Cerebellar cortex (tissue), 1 donor: ENCODE measurements around the gene OR1L4.

ENCODE experiments used
- DNase-seq: peaks from one replicate; pipeline ENCODE4 v3.0.0-alpha.2; 2015; ENCODE audit warnings: low spot score

OR1L4 gene

GRCh38 chr9:122723690-122724089 lies at the start of gene OR1L4:
OR1L4 (plus strand) TSS chr9:122723990; CDS start chr9:122723990, 0 bp downstream.
- DNase-seq, result no peak

GRCh38 chr9:122684851-122685250 lies 38.9 kb upstream of the OR1L4 start:
- DNase-seq, result no peak

GRCh38 chr9:122695696-122696095 lies 28.1 kb upstream of the OR1L4 start:
- DNase-seq, result no peak

DNA sequence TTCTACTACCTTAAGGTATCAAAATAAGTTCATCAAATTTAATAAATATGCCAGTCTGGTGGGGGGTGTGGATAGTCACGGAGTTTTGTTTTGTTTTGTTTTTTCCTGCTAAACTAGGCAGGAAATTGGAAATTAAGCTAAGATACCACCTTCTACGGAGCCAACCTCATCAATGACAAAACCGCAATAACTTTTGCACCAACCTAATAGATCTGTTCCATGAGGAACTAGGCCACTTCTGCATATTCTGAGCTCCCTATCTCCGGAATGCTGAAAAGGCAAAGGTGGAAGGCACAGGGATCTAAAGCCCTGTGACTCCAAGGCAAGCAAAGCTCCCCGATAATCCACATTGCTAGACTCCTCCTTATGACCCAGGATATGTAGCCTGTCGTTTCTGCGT lies 5.8 kb upstream of the OR1L4 start:
- DNase-seq, result no peak

DNA sequence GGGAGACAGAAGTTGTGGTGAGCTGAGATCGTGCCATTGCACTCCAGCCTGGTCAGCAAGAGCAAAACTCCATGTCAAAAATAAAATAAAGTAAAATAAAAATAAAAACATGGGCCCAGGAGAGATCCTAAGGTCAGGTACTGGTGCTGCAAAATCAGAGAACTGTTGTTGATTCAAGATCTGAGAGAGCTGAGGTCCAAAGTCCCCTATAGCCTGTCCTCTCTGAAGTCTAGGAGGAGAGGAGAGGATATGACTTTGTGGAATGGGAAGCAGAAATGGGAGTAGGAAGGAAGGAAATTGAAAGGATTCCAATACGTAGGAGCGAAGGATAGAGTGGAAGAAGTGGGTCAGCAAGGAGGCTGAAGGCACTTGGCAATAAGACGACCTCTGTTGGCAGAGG lies 4.6 kb upstream of the OR1L4 start:
- DNase-seq, result no peak

DNA sequence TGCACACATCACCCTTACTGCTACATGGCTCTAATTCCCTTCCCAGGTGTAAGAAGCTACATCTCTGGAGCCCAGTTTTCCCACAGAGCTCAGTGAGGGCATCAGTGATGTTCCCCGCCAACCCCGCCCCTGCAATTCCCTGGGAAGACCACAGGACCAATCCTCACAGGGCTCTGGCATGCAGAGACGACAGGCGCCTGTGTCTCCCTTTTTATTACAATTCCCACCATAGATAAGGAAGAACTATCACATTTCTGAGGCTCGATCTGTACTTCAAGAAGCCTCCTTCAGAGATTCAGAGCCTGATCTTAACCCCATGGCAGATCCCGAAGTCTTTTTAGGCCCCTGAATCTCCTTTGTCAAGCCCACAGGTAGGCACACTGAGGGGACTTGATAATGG lies 18.2 kb downstream of the OR1L4 start, which contains the start of gene OR1L6:
TSS of gene OR1L6 (plus strand) at position 301 of the 400 bp plus-strand sequence. CDS start 7,545 bp downstream, outside the sequence.
- DNase-seq, result no peak

DNA sequence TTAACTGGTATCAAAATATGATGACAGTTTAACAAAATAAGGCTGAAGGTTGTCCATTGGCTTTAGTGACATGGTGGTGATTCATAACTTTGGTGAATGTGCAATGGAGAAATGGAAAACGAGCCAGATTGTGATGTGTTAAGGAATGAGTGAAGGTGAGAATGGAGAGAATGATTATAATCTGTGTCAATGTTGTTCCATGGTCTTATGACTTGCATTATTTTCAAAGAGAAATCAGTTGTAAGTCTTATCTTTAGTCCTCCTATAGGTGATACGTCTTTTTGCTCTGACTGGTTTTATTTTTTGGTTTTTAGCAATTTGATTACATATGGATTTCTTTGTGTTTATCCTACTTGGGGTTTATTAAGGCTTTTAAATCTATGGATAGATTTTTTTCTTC lies 31.0 kb downstream of the OR1L4 start:
- DNase-seq, result no peak

DNA sequence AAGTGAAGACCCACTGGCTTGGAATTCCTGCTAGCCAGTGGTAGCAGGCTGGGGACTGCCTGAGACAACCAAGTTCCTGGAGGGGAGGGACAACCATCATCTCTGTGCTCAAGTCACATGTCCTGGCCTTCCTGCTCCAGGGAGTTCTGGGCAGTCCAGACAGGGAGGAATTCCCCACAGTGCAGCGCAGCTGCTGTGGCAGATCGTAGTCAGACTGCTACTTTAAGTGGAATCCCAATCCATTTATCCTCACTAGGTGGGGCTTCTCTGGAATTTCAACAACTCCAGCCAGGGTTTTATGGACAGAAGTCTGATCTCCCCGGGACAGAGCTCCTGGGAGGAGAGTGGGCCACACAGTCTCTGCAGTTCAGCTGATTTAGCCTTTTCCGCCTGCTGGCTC lies 44.0 kb downstream of the OR1L4 start:
- DNase-seq, result no peak
